Endothelial cell (in vitro differentiated cells): ENCODE results near the gene POU2F2. TPM values are rescaled to one million over a fixed set of nuclear protein-coding genes. Genes with fewer than 3 reads are reported as not detected.

Experiments used
- DNase-seq: peaks from one replicate; pipeline ENCODE4 v3.0.0; 2021; ENCODE audit warnings: low spot score
- H3K27ac Mint-ChIP-seq: one replicate; pipeline ENCODE4 v1.8.0; 2021; ENCODE audit warnings: mixed read lengths, inconsistent platforms; ENCODE audit not compliant: unreplicated experiment
- H3K27me3 Mint-ChIP-seq: one replicate; pipeline ENCODE4 v1.8.0; 2021; ENCODE audit warnings: mild to moderate bottlenecking, moderate library complexity, mixed read lengths, inconsistent platforms; ENCODE audit not compliant: unreplicated experiment
- H3K36me3 Mint-ChIP-seq: one replicate; pipeline ENCODE4 v1.8.0; 2021; ENCODE audit warnings: mild to moderate bottlenecking, low read depth, mixed read lengths, inconsistent platforms; ENCODE audit not compliant: unreplicated experiment
- H3K4me1 Mint-ChIP-seq: one replicate; pipeline ENCODE4 v1.8.0; 2021; ENCODE audit warnings: mild to moderate bottlenecking, mixed read lengths, inconsistent platforms; ENCODE audit not compliant: unreplicated experiment
- H3K4me3 Mint-ChIP-seq: one replicate; pipeline ENCODE4 v1.8.0; 2021; ENCODE audit warnings: mild to moderate bottlenecking, mixed read lengths, inconsistent platforms; ENCODE audit not compliant: unreplicated experiment
- H3K9me3 Mint-ChIP-seq: one replicate; pipeline ENCODE4 v1.8.0; 2021; ENCODE audit warnings: mixed read lengths, inconsistent platforms; ENCODE audit not compliant: unreplicated experiment
- CTCF ChIP-seq: fragments of 200-600 bp; sonication (generic); IDR thresholded peaks from one replicate; pipeline ENCODE4 v1.5.0; 2021; ENCODE audit warnings: antibody characterized with exemption; ENCODE audit not compliant: unreplicated experiment
- total RNA-seq: library from RNA; stranded (reverse); fragmentation: NEBNext Ultra II Directional; extraction: Animal tissue kit (Norgen Biotek cat#: 25700); gene quantifications from one replicate; pipeline ENCODE4 v1.2.1, GENCODE V29; 2021; ENCODE audit not compliant: unreplicated experiment

Gene POU2F2
- total RNA-seq, 1 donor from 2014 or later, result 5.7 TPM

- Mint-ChIP-seq H3K9me3 (no peaks in the 10 kb centered on the region), H3K4me3 (no peak overlapping the region), H3K36me3 (peaks cover 11% of the 10 kb centered on the region), H3K27ac (no peak overlapping the region), H3K27me3 (peaks cover 5% of the 10 kb centered on the region), H3K4me1 (no peaks in the 10 kb centered on the region)
- DNase-seq, result no peak
- no peak for TF ChIP-seq CTCF
Observed at GRCh38 chr19:42062381-42062780, 69.9 kb downstream of the POU2F2 start.

GRCh38 chr19:42060117-42060516 is 72.1 kb downstream of the POU2F2 start:
- H3K27ac Mint-ChIP-seq, result no peak overlapping the region
- no peak for TF ChIP-seq CTCF
- H3K4me1 Mint-ChIP-seq, result peaks cover 11% of the 10 kb centered on the region
- peaks cover 8% of the 10 kb centered on the region for H3K27me3 Mint-ChIP-seq
- peaks cover 24% of the 10 kb centered on the region for H3K36me3 Mint-ChIP-seq
- no peaks in the 10 kb centered on the region for H3K9me3 Mint-ChIP-seq
- no peak for DNase-seq
- H3K4me3 Mint-ChIP-seq, result no peak overlapping the region

GRCh38 chr19:42059196-42059595 is 73.0 kb downstream of the POU2F2 start:
- Mint-ChIP-seq H3K9me3 (no peaks in the 10 kb centered on the region), H3K27ac (no peak overlapping the region), H3K36me3 (peaks cover 27% of the 10 kb centered on the region), H3K4me3 (no peak overlapping the region), H3K4me1 (peaks cover 11% of the 10 kb centered on the region), H3K27me3 (peaks cover 11% of the 10 kb centered on the region)
- TF ChIP-seq CTCF, result no peak
- DNase-seq, result no peak

- Mint-ChIP-seq H3K36me3 (peaks cover 31% of the 10 kb centered on the region), H3K4me1 (peaks cover 11% of the 10 kb centered on the region), H3K27me3 (peaks cover 11% of the 10 kb centered on the region), H3K9me3 (no peaks in the 10 kb centered on the region), H3K4me3 (no peak overlapping the region), H3K27ac (no peak overlapping the region)
- no peak for TF ChIP-seq CTCF
- no peak for DNase-seq
Observed at GRCh38 chr19:42057846-42058245, 74.4 kb downstream of the POU2F2 start.

- H3K9me3 Mint-ChIP-seq, result no peaks in the 10 kb centered on the region
- H3K36me3 Mint-ChIP-seq, result peaks cover 20% of the 10 kb centered on the region
- H3K4me3 Mint-ChIP-seq, result no peak overlapping the region
- no peak for TF ChIP-seq CTCF
- H3K27ac Mint-ChIP-seq, result no peak overlapping the region
- peaks cover 8% of the 10 kb centered on the region for H3K27me3 Mint-ChIP-seq
- no peak for DNase-seq
- peaks cover 11% of the 10 kb centered on the region for H3K4me1 Mint-ChIP-seq
Observed at GRCh38 chr19:42054205-42054604, 78.0 kb downstream of the POU2F2 start.
